GM21529 (cell line): ENCODE results near the gene KLHL17.
"Not testable (repeated sequence)": the region's sequence is repeated elsewhere in the genome, so short reads cannot be mapped to it uniquely, and the experiment has no call there.

Experiments used
- ATAC-seq: cut with Tn5 transposase; IDR thresholded peaks from one replicate; pipeline ENCODE4 v1.9.1; 2021; ENCODE audit not compliant: unreplicated experiment

The KLHL17 gene

GRCh38 chr1:998995-999724, 38.8 kb downstream of the KLHL17 start:
- ATAC-seq = no peak

GRCh38 chr1:999725-1000356, 39.5 kb downstream of the KLHL17 start, which contains the start of gene HES4:
Gene HES4, minus strand, starts transcription at chr1:1000097. Its CDS starts 124 bp downstream, at chr1:999973.
- ATAC-seq = peak; percentile 39

- ATAC-seq = peak; percentile 10
These were observed 40.1 kb downstream of the KLHL17 start for GRCh38 chr1:1000357-1001056.

- no peak for ATAC-seq
These were observed 40.8 kb downstream of the KLHL17 start for GRCh38 chr1:1001057-1001783.

GRCh38 chr1:1003618-1004419, 43.4 kb downstream of the KLHL17 start:
- ATAC-seq = no peak

GRCh38 chr1:1004420-1004779, 44.0 kb downstream of the KLHL17 start:
- ATAC-seq = no peak

- no peak for ATAC-seq
These were observed 44.7 kb downstream of the KLHL17 start for GRCh38 chr1:1004780-1005697.

- ATAC-seq = no peak
These were observed 45.5 kb downstream of the KLHL17 start for GRCh38 chr1:1005774-1006304.

- no peak for ATAC-seq
These were observed 46.1 kb downstream of the KLHL17 start for GRCh38 chr1:1006305-1007159.

- not testable (repeated sequence) for ATAC-seq
These were observed 49.7 kb downstream of the KLHL17 start for GRCh38 chr1:1010131-1010530.

GRCh38 chr1:1011396-1011949, 51.1 kb downstream of the KLHL17 start:
- ATAC-seq = no peak

GRCh38 chr1:1012736-1013104, 52.3 kb downstream of the KLHL17 start:
- ATAC-seq = not testable (repeated sequence)

- ATAC-seq = peak; percentile 85
These were observed 52.9 kb downstream of the KLHL17 start, which contains the start of gene ISG15 for GRCh38 chr1:1013105-1013921. Gene ISG15, plus strand, starts transcription at chr1:1013497. Its CDS starts 77 bp downstream, at chr1:1013574.

GRCh38 chr1:1013922-1014648, 53.7 kb downstream of the KLHL17 start:
- no peak for ATAC-seq

GRCh38 chr1:1014799-1015681, 54.7 kb downstream of the KLHL17 start:
- ATAC-seq = no peak
